GM19468 (cell line): ENCODE results near the gene CUL5.
A peak's percentile ranks its signal among the peaks of the same experiment; 100 is the strongest.

Experiments used
- ATAC-seq: cut with Tn5 transposase; IDR thresholded peaks from one replicate; pipeline ENCODE4 v1.9.1; 2021; ENCODE audit warnings: mild to moderate bottlenecking, moderate library complexity, moderate number of reproducible peaks; ENCODE audit not compliant: unreplicated experiment; ENCODE audit errors: extremely low read depth

CUL5 gene

GRCh38 chr11:108008656-108009496 lies at the start of gene CUL5:
TSS of gene CUL5 (plus strand) at chr11:108008898. CDS start at chr11:108009349, 451 bp downstream.
- ATAC-seq = peak; percentile 92

- no peak for ATAC-seq
These were observed 47.2 kb upstream of the CUL5 start for GRCh38 chr11:107961480-107961879.

GRCh38 chr11:107962181-107962580 lies 46.5 kb upstream of the CUL5 start:
- ATAC-seq = no peak

GRCh38 chr11:107963091-107963490 lies 45.6 kb upstream of the CUL5 start:
- ATAC-seq = no peak

- no peak for ATAC-seq
These were observed 39.5 kb upstream of the CUL5 start for GRCh38 chr11:107969219-107969618.

GRCh38 chr11:107970049-107970448 lies 38.6 kb upstream of the CUL5 start:
- ATAC-seq = no peak

GRCh38 chr11:107973641-107974040 lies 35.1 kb upstream of the CUL5 start:
- ATAC-seq = no peak

GRCh38 chr11:107988397-107989158 lies 20.1 kb upstream of the CUL5 start:
- ATAC-seq = no peak

- no peak for ATAC-seq
These were observed 16.8 kb upstream of the CUL5 start for GRCh38 chr11:107991868-107992414.

- ATAC-seq = no peak
These were observed 12.5 kb upstream of the CUL5 start for GRCh38 chr11:107996006-107996776.

GRCh38 chr11:107998761-107999160 lies 9.9 kb upstream of the CUL5 start:
- ATAC-seq = no peak

- peak; percentile 82 for ATAC-seq
These were observed 8.8 kb upstream of the CUL5 start for GRCh38 chr11:107999759-108000455.

GRCh38 chr11:108002476-108002875 lies 6.2 kb upstream of the CUL5 start:
- ATAC-seq = no peak

- no peak for ATAC-seq
These were observed 5.1 kb upstream of the CUL5 start for GRCh38 chr11:108003623-108004022.

GRCh38 chr11:108007819-108008218 lies 879 bp upstream of the CUL5 start:
- no peak for ATAC-seq

- no peak for ATAC-seq
These were observed 1.0 kb downstream of the CUL5 start for GRCh38 chr11:108009497-108010370.

- no peak for ATAC-seq
These were observed 3.5 kb downstream of the CUL5 start for GRCh38 chr11:108012139-108012725.

GRCh38 chr11:108016647-108017046 lies 7.9 kb downstream of the CUL5 start:
- no peak for ATAC-seq
